Fibroblast of skin of abdomen (primary cell): Measurements from ENCODE around the gene RBMS3.

Experiments
- DNase-seq: peaks from one replicate; pipeline ENCODE4 v3.0.0-alpha.2; 2013

The RBMS3 gene

GRCh38 chr3:29901097-29901496 is 620.2 kb downstream of the RBMS3 start:
- DNase-seq = no peak

- no peak for DNase-seq
Observed at GRCh38 chr3:29903600-29903999, 622.7 kb downstream of the RBMS3 start.

- DNase-seq = no peak
Observed at GRCh38 chr3:29906906-29907305, 626.0 kb downstream of the RBMS3 start.

GRCh38 chr3:29912600-29913288 is 631.9 kb downstream of the RBMS3 start:
- DNase-seq = no peak

GRCh38 chr3:29914861-29915524 is 634.1 kb downstream of the RBMS3 start:
- DNase-seq = peak; percentile 83

GRCh38 chr3:29919571-29919970 is 638.7 kb downstream of the RBMS3 start:
- no peak for DNase-seq

- DNase-seq = peak; percentile 85
Observed at GRCh38 chr3:29922992-29923746, 642.3 kb downstream of the RBMS3 start.

- DNase-seq = peak; percentile 26
Observed at GRCh38 chr3:29924783-29925561, 644.1 kb downstream of the RBMS3 start.

GRCh38 chr3:29926378-29926777 is 645.5 kb downstream of the RBMS3 start:
- DNase-seq = no peak

GRCh38 chr3:29932696-29933325 is 651.9 kb downstream of the RBMS3 start:
- DNase-seq = no peak

- DNase-seq = no peak
Observed at GRCh38 chr3:29933802-29934490, 653.1 kb downstream of the RBMS3 start.

- DNase-seq = no peak
Observed at GRCh38 chr3:29934751-29935150, 653.9 kb downstream of the RBMS3 start.

- no peak for DNase-seq
Observed at GRCh38 chr3:29936054-29936453, 655.2 kb downstream of the RBMS3 start.

- DNase-seq = no peak
Observed at GRCh38 chr3:29936766-29937165, 655.9 kb downstream of the RBMS3 start.

GRCh38 chr3:29937185-29937584 is 656.3 kb downstream of the RBMS3 start:
- peak; percentile 90 for DNase-seq

GRCh38 chr3:29940759-29941323 is 660.0 kb downstream of the RBMS3 start:
- DNase-seq = no peak

GRCh38 chr3:29942297-29942696 is 661.4 kb downstream of the RBMS3 start:
- no peak for DNase-seq

GRCh38 chr3:29949131-29949530 is 668.3 kb downstream of the RBMS3 start:
- DNase-seq = peak; percentile 45

- DNase-seq = no peak
Observed at GRCh38 chr3:29949940-29950616, 669.2 kb downstream of the RBMS3 start.

- DNase-seq = no peak
Observed at GRCh38 chr3:29952431-29952830, 671.6 kb downstream of the RBMS3 start.

- DNase-seq = no peak
Observed at GRCh38 chr3:29955413-29955812, 674.5 kb downstream of the RBMS3 start.
